ENCODE measurements around the gene TRIM41. TPM values are rescaled to one million over a fixed set of nuclear protein-coding genes. Genes with fewer than 3 reads are reported as not detected.

The TRIM41 gene
- total and polyA plus RNA-seq, 9 of the 15 experiments (the other 6 are each of a cell fraction or from before 2014, with no cell fraction given) = 1.8 to 47.6 (median 20.9) TPM

GRCh38 chr5:181187500-181188213 lies 35.4 kb upstream of the TRIM41 start (continued):
- TF ChIP-seq AFF4 (CRISPR knock-in tag; IDR thresholded peaks at IDR 0.05) (peak; percentile 54; the same call in 1 of the 2 replicates), FOXP1 (CRISPR knock-in tag; IDR thresholded peaks at IDR 0.05) (peak; percentile 83; the same call in 1 of the 2 replicates), DACH1 (IDR thresholded peaks at IDR 0.05; ENCODE audit: partially characterized antibody) (peak; percentile 59), ZBTB49 (CRISPR knock-in tag; IDR thresholded peaks at IDR 0.05; ENCODE audit: borderline replicate concordance) (0 out of 2 replicates have a peak, but pooled peaks have one; percentile 72), ETS1 (conservative IDR thresholded peaks at IDR 0.05; ENCODE audit: control insufficient read depth, low read depth, low read length) (peak; percentile 86), HLTF (IDR thresholded peaks at IDR 0.05) (no peak), ZBTB33 (CRISPR knock-in tag; IDR thresholded peaks at IDR 0.05) (peak; percentile 61), ZFX (CRISPR knock-in tag; IDR thresholded peaks at IDR 0.05) (peak; percentile 70), XRCC5 (IDR thresholded peaks at IDR 0.05; ENCODE audit: low read depth, low read length) (no peak), TRIM28 (IDR thresholded peaks at IDR 0.05) (peak; percentile 72; the same call in 1 of the 2 replicates), ZNF24 (IDR thresholded peaks at IDR 0.05) (0 out of 2 replicates have a peak, but pooled peaks have one; percentile 30), DEAF1 (CRISPR knock-in tag; IDR thresholded peaks at IDR 0.05) (no peak), HNRNPL (IDR thresholded peaks at IDR 0.05; ENCODE audit: low read depth, low read length) (no peak), MAZ (CRISPR knock-in tag; conservative IDR thresholded peaks at IDR 0.05 in 1 of 2, IDR thresholded peaks at IDR 0.05 in 1 of 2) (peak in 1 of 2 experiments; percentile 64; a peak in 2 of 4 replicates), EWSR1 (IDR thresholded peaks at IDR 0.05; ENCODE audit: borderline replicate concordance, low read depth, partially characterized antibody) (no peak)

All from K562 (cell line).